Measurements from ENCODE around the gene GTPBP6.

Gene GTPBP6

GRCh38 chrX:358651-359143, 40.1 kb upstream of the GTPBP6 start:
- no peak overlapping the region for H2AFZ ChIP-seq (ENCODE audit: low read depth)
- no peaks in the 10 kb centered on the region for H4K20me1 ChIP-seq (ENCODE audit: insufficient read depth)
- H3K79me2 ChIP-seq (ENCODE audit: insufficient read depth, low read depth), result no peaks in the 10 kb centered on the region
- no peak overlapping the region for H3K4me2 ChIP-seq
- H3K4me1 ChIP-seq (ENCODE audit: low read depth, poor library complexity, severe bottlenecking), result no peaks in the 10 kb centered on the region
- no peaks in the 10 kb centered on the region for H3K27me3 ChIP-seq (ENCODE audit: insufficient read depth, low read depth)
- no peak for TF ChIP-seq CTCF (conservative IDR thresholded peaks at IDR 0.05; ENCODE audit: low read depth, low read length)
- no peak overlapping the region for H3K4me3 ChIP-seq (IDR thresholded peaks at IDR 0.05; ENCODE audit: insufficient read depth, low read depth, low read length)
- no peak overlapping the region for H3K27ac ChIP-seq
- no peaks in the 10 kb centered on the region for H3K36me3 ChIP-seq (ENCODE audit: insufficient read depth)
- H3K9ac ChIP-seq, result no peak overlapping the region

DNA sequence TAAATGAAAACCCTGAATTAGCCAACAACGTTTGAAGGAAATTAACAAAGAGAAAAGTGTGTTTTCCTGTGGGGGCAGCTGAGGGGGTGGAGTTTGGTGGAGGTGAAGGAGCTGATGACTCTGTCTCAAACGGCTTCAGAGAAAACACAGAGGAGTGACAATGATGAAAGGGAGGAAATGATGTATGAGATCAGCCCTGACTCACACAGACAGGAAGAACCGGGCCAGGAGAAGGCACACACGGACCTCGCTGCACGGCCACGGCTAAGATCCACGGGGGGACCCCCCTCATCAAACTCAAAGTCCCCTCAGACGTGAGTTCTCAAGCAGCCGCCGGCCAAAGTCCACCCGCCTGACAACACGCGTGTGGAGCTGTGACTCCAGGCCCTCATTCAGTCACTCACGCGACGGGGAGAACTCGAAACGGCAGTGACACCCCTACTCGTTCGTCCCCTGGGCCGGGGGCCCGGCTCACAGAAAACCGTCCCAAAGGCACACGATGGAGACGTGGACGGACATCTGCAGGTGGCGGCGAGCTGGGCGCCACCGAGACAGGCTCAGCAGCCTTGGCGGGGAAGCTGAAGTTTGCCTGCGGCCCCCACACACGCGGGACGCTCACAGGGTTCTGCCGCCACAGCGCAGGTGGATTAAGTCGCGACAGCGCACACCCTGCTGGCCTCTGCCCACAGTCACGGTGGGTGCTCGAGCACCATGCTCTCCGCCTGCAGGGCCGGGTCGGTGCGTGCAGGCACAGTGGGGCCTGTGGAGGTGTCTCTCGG, 39.3 kb upstream of the GTPBP6 start:
- Histone ChIP-seq H3K79me2 (ENCODE audit: insufficient read depth, low read depth) (no peaks in the 10 kb centered on the region), H3K4me3 (IDR thresholded peaks at IDR 0.05; ENCODE audit: insufficient read depth, low read depth, low read length) (no peak overlapping the region), H3K4me1 (ENCODE audit: low read depth, poor library complexity, severe bottlenecking) (no peaks in the 10 kb centered on the region), H3K9ac (no peak overlapping the region), H3K27ac (no peak overlapping the region), H3K27me3 (ENCODE audit: insufficient read depth, low read depth) (no peaks in the 10 kb centered on the region), H4K20me1 (ENCODE audit: insufficient read depth) (no peaks in the 10 kb centered on the region), H2AFZ (ENCODE audit: low read depth) (no peak overlapping the region), H3K4me2 (no peak overlapping the region), H3K36me3 (ENCODE audit: insufficient read depth) (no peaks in the 10 kb centered on the region)
- TF ChIP-seq CTCF (conservative IDR thresholded peaks at IDR 0.05; ENCODE audit: low read depth, low read length), result no peak

GRCh38 chrX:357035-357692, 38.6 kb upstream of the GTPBP6 start:
- no peaks in the 10 kb centered on the region for H3K36me3 ChIP-seq (ENCODE audit: insufficient read depth)
- H4K20me1 ChIP-seq (ENCODE audit: insufficient read depth), result no peaks in the 10 kb centered on the region
- H3K27ac ChIP-seq, result no peak overlapping the region
- no peak overlapping the region for H3K9ac ChIP-seq
- no peak overlapping the region for H2AFZ ChIP-seq (ENCODE audit: low read depth)
- no peak overlapping the region for H3K4me2 ChIP-seq
- no peak overlapping the region for H3K4me3 ChIP-seq (IDR thresholded peaks at IDR 0.05; ENCODE audit: insufficient read depth, low read depth, low read length)
- H3K79me2 ChIP-seq (ENCODE audit: insufficient read depth, low read depth), result no peaks in the 10 kb centered on the region
- TF ChIP-seq CTCF (conservative IDR thresholded peaks at IDR 0.05; ENCODE audit: low read depth, low read length), result no peak
- H3K27me3 ChIP-seq (ENCODE audit: insufficient read depth, low read depth), result no peaks in the 10 kb centered on the region
- H3K4me1 ChIP-seq (ENCODE audit: low read depth, poor library complexity, severe bottlenecking), result no peaks in the 10 kb centered on the region

GRCh38 chrX:356385-357034, 37.9 kb upstream of the GTPBP6 start:
- H3K4me2 ChIP-seq, result no peak overlapping the region
- no peaks in the 10 kb centered on the region for H3K27me3 ChIP-seq (ENCODE audit: insufficient read depth, low read depth)
- no peaks in the 10 kb centered on the region for H3K36me3 ChIP-seq (ENCODE audit: insufficient read depth)
- no peaks in the 10 kb centered on the region for H3K4me1 ChIP-seq (ENCODE audit: low read depth, poor library complexity, severe bottlenecking)
- H3K9ac ChIP-seq, result no peak overlapping the region
- no peak overlapping the region for H3K4me3 ChIP-seq (IDR thresholded peaks at IDR 0.05; ENCODE audit: insufficient read depth, low read depth, low read length)
- H3K27ac ChIP-seq, result no peak overlapping the region
- no peak overlapping the region for H2AFZ ChIP-seq (ENCODE audit: low read depth)
- H4K20me1 ChIP-seq (ENCODE audit: insufficient read depth), result no peaks in the 10 kb centered on the region
- TF ChIP-seq CTCF (conservative IDR thresholded peaks at IDR 0.05; ENCODE audit: low read depth, low read length), result no peak
- H3K79me2 ChIP-seq (ENCODE audit: insufficient read depth, low read depth), result no peaks in the 10 kb centered on the region
